GM23338 (cell line): Measurements from ENCODE around the gene PRIM1. TPM values are rescaled to one million over a fixed set of nuclear protein-coding genes. Genes with fewer than 3 reads are reported as not detected.

Experiments used
- ATAC-seq: fragments of 200-7000 bp; cut with Tn5 transposase; 3 replicates; pipeline ENCODE4 v1.9.1; 2020
- DNase-seq: peaks from one replicate; pipeline ENCODE4 v3.0.0-alpha.2; 2015; ENCODE audit warnings: low spot score
- H2AFZ ChIP-seq: fragments of 200-600 bp; sonication (generic); 2 replicates; pipeline ENCODE4 v1.8.0; 2016; ENCODE audit warnings: antibody characterized with exemption, mild to moderate bottlenecking, moderate library complexity
- H3F3A ChIP-seq: fragments of 200-600 bp; sonication (generic); replicated peaks from 2 replicates; pipeline ENCODE4 v1.8.0; 2017; ENCODE audit warnings: antibody characterized with exemption, mixed run types, low read depth
- H3K27ac ChIP-seq: fragments of 200-600 bp; sonication (generic); 2 replicates; pipeline ENCODE4 v1.6.1; 2016; ENCODE audit warnings: low read depth
- H3K27me3 ChIP-seq: fragments of 200-600 bp; sonication (generic); 2 replicates; pipeline ENCODE4 v1.8.0; 2016; ENCODE audit warnings: mild to moderate bottlenecking, mixed run types, moderate library complexity; ENCODE audit not compliant: insufficient read depth
- H3K36me3 ChIP-seq: fragments of 200-600 bp; sonication (generic); 2 replicates; pipeline ENCODE4 v1.8.0; 2016; ENCODE audit warnings: mild to moderate bottlenecking; ENCODE audit not compliant: insufficient read depth
- H3K4me1 ChIP-seq: fragments of 200-600 bp; sonication (generic); 2 replicates; pipeline ENCODE4 v1.8.0; 2016; ENCODE audit warnings: mild to moderate bottlenecking, moderate library complexity; ENCODE audit not compliant: insufficient read depth
- H3K4me2 ChIP-seq: fragments of 200-600 bp; sonication (generic); 2 replicates; pipeline ENCODE4 v1.7.1; 2017; ENCODE audit warnings: mixed run types
- H3K4me3 ChIP-seq: fragments of 200-600 bp; sonication (generic); 2 replicates; pipeline ENCODE4 v1.6.1; 2016; ENCODE audit warnings: mixed run types
- H3K79me2 ChIP-seq: fragments of 200-600 bp; sonication (generic); replicated peaks from 2 replicates; pipeline ENCODE4 v1.8.0; 2017; ENCODE audit warnings: mild to moderate bottlenecking; ENCODE audit not compliant: insufficient read depth
- H3K9me2 ChIP-seq: fragments of 200-600 bp; sonication (generic); 2 replicates; pipeline ENCODE4 v1.8.0; 2017; ENCODE audit not compliant: insufficient read depth
- H4K20me1 ChIP-seq: fragments of 200-600 bp; sonication (generic); replicated peaks from 2 replicates; pipeline ENCODE4 v1.8.0; 2017; ENCODE audit warnings: mild to moderate bottlenecking; ENCODE audit not compliant: insufficient read depth
- H3K27ac Mint-ChIP-seq: 2 replicates; pipeline ENCODE4 v1.8.0; 2020; ENCODE audit warnings: inconsistent platforms, mild to moderate bottlenecking, moderate library complexity, mixed read lengths
- H3K27me3 Mint-ChIP-seq: 3 replicates; pipeline ENCODE4 v1.8.0; 2022; ENCODE audit warnings: low read depth, mild to moderate bottlenecking, moderate library complexity, mixed read lengths, inconsistent platforms; ENCODE audit not compliant: insufficient read depth, poor library complexity
- H3K36me3 Mint-ChIP-seq: 3 replicates; pipeline ENCODE4 v1.8.0; 2021; ENCODE audit warnings: low read depth, mild to moderate bottlenecking, inconsistent platforms, moderate library complexity, mixed read lengths
- H3K4me1 Mint-ChIP-seq: 3 replicates; pipeline ENCODE4 v1.8.0; 2020; ENCODE audit warnings: mild to moderate bottlenecking, inconsistent platforms, mixed read lengths
- H3K4me3 Mint-ChIP-seq: 3 replicates; pipeline ENCODE4 v1.8.0; 2021; ENCODE audit warnings: moderate library complexity, mild to moderate bottlenecking, inconsistent platforms, mixed read lengths
- H3K9me3 Mint-ChIP-seq: 3 replicates; pipeline ENCODE4 v1.8.0; 2020; ENCODE audit warnings: moderate library complexity, mild to moderate bottlenecking, inconsistent platforms, mixed read lengths
- CREB1 ChIP-seq: fragments of 250-450 bp; sonication (Bioruptor Pico); IDR thresholded peaks from 2 replicates; pipeline ENCODE4 v1.5.0; 2020; ENCODE audit warnings: low read depth, mild to moderate bottlenecking, moderate library complexity
- CTCF ChIP-seq, 2 experiments: fragments of 200-600 bp in 1 of 2; sonication (generic) in 1 of 2; conservative IDR thresholded peaks; 2 replicates each; pipeline versions ENCODE4 v1.5.1 to v1.6.1; 2016 to 2017; ENCODE audit warnings: antibody characterized with exemption in 2 of 2, low read depth in 2 of 2, mild to moderate bottlenecking in 2 of 2, moderate library complexity in 1 of 2
- ETS1 ChIP-seq: IDR thresholded peaks from 2 replicates; pipeline ENCODE4 v1.6.1; 2016; ENCODE audit warnings: antibody characterized with exemption
- EZH2 ChIP-seq: fragments of 200-600 bp; sonication (generic); IDR thresholded peaks from one replicate; pipeline ENCODE4 v1.8.0; 2017; ENCODE audit warnings: antibody characterized with exemption, mild to moderate bottlenecking, low read depth; ENCODE audit not compliant: unreplicated experiment
- EZH2phosphoT487 ChIP-seq: fragments of 200-600 bp; sonication (generic); IDR thresholded peaks from one replicate; pipeline ENCODE4 v1.8.1; 2018; ENCODE audit warnings: antibody characterized with exemption; ENCODE audit not compliant: unreplicated experiment
- JUNB ChIP-seq: IDR thresholded peaks from one replicate; pipeline ENCODE4 v1.6.1; 2016; ENCODE audit warnings: antibody characterized with exemption; ENCODE audit not compliant: unreplicated experiment
- NANOG ChIP-seq: IDR thresholded peaks from 2 replicates; pipeline ENCODE4 v1.6.1; 2016; ENCODE audit warnings: antibody characterized with exemption, borderline replicate concordance
- REST ChIP-seq: IDR thresholded peaks from one replicate; pipeline ENCODE4 v1.6.1; 2018; ENCODE audit warnings: antibody characterized with exemption; ENCODE audit not compliant: unreplicated experiment
- STAT1 ChIP-seq: IDR thresholded peaks from one replicate; pipeline ENCODE4 v1.6.1; 2016; ENCODE audit warnings: antibody characterized with exemption; ENCODE audit not compliant: unreplicated experiment
- ZNF114 ChIP-seq: fragments of 250-450 bp; sonication (Bioruptor Pico); IDR thresholded peaks from 2 replicates; pipeline ENCODE4 v1.5.0; 2020; ENCODE audit warnings: mild to moderate bottlenecking, moderate library complexity
- ZNF331 ChIP-seq: fragments of 250-450 bp; sonication (Bioruptor Pico); IDR thresholded peaks from 2 replicates; pipeline ENCODE4 v1.5.0; 2020; ENCODE audit warnings: low read depth, mild to moderate bottlenecking, moderate library complexity
- polyA plus RNA-seq: library from polyadenylated mRNA; unstranded; fragments of >200 nt; fragmentation: Nextera tagmentation; extraction: Ambion mirVana; gene quantifications from 2 replicates; pipeline ENCODE4 v1.2.1, GENCODE V29; 2016
- total RNA-seq: library from RNA; depleted of rRNA; stranded (reverse); fragments of >200 nt; shearing (Covaris generic); gene quantifications from 2 replicates; pipeline ENCODE4 v1.2.3, GENCODE V29; 2014

The PRIM1 gene
- total and polyA plus RNA-seq, 2 experiments from 2014 or later: 67.9 to 73.9 TPM

GRCh38 chr12:56763753-56764657 lies 11.9 kb upstream of the PRIM1 start:
- no peak for TF ChIP-seq EZH2
- TF ChIP-seq CTCF (conservative IDR thresholded peaks at IDR 0.05; ENCODE audit: low read depth in 2 of 2): no peak
- no peak for TF ChIP-seq ZNF331 (CRISPR knock-in tag)
- TF ChIP-seq CREB1: no peak
- TF ChIP-seq NANOG: no peak
- no peak for TF ChIP-seq JUNB
- H3F3A ChIP-seq: peaks cover 5% of the 10 kb centered on the region
- H2AFZ ChIP-seq: no peak overlapping the region
- no peaks in the 10 kb centered on the region; the same call in 2 of the 3 replicates for H3K36me3 Mint-ChIP-seq
- H3K4me1 Mint-ChIP-seq: peaks cover 25% of the 10 kb centered on the region
- no peak overlapping the region for H3K4me3 ChIP-seq
- H3K4me2 ChIP-seq: no peak overlapping the region
- ATAC-seq (no peak), DNase-seq (no peak)
- H3K27me3 ChIP-seq: no peaks in the 10 kb centered on the region
- H3K27ac Mint-ChIP-seq: no peak overlapping the region
- H3K36me3 ChIP-seq: no peaks in the 10 kb centered on the region
- H3K79me2 ChIP-seq: no peaks in the 10 kb centered on the region
- no peak overlapping the region for H3K4me3 Mint-ChIP-seq
- no peaks in the 10 kb centered on the region for H3K9me3 Mint-ChIP-seq
- peaks cover 22% of the 10 kb centered on the region; the same call in 1 of the 2 replicates for H3K4me1 ChIP-seq
- H3K27ac ChIP-seq: no peak overlapping the region
- H3K27me3 Mint-ChIP-seq: peaks cover 2% of the 10 kb centered on the region
- no peaks in the 10 kb centered on the region for H3K9me2 ChIP-seq
- H4K20me1 ChIP-seq: no peaks in the 10 kb centered on the region

- no peaks in the 10 kb centered on the region for H4K20me1 ChIP-seq
- no peaks in the 10 kb centered on the region for H3K27me3 ChIP-seq
- H3K9me2 ChIP-seq: no peaks in the 10 kb centered on the region
- H3K79me2 ChIP-seq: no peaks in the 10 kb centered on the region
- H3K27me3 Mint-ChIP-seq: peaks cover 2% of the 10 kb centered on the region
- no peak for DNase-seq
- ATAC-seq: no peak
- TF ChIP-seq CREB1 (no peak), ZNF114 (no peak), ZNF331 (CRISPR knock-in tag) (no peak), STAT1 (no peak), CTCF (conservative IDR thresholded peaks at IDR 0.05; ENCODE audit: low read depth in 2 of 2) (no peak), EZH2phosphoT487 (no peak), REST (no peak), JUNB (no peak), ETS1 (no peak)
- H3F3A ChIP-seq: no peaks in the 10 kb centered on the region; the same call in 1 of the 2 replicates
- peaks cover 15% of the 10 kb centered on the region; the same call in 1 of the 2 replicates for H3K4me1 ChIP-seq
- H3K4me2 ChIP-seq: no peak overlapping the region
- H3K27ac Mint-ChIP-seq: no peak overlapping the region
- peaks cover 19% of the 10 kb centered on the region for H3K4me1 Mint-ChIP-seq
- no peak overlapping the region for H3K4me3 ChIP-seq
- H2AFZ ChIP-seq: no peak overlapping the region
- H3K4me3 Mint-ChIP-seq: no peak overlapping the region
- no peaks in the 10 kb centered on the region for H3K36me3 ChIP-seq
- peaks cover 4% of the 10 kb centered on the region; the same call in 2 of the 3 replicates for H3K9me3 Mint-ChIP-seq
- peaks cover 4% of the 10 kb centered on the region; the same call in 2 of the 3 replicates for H3K36me3 Mint-ChIP-seq
- no peak overlapping the region for H3K27ac ChIP-seq
Observed at GRCh38 chr12:56761812-56762211, 9.7 kb upstream of the PRIM1 start.
